K562 (cell line): ENCODE results near the gene NRXN2. TPM values are rescaled to one million over a fixed set of nuclear protein-coding genes. Genes with fewer than 3 reads are reported as not detected.

ENCODE experiments used
- BCOR ChIP-seq: fragments of 450-650 bp; IDR thresholded peaks from 2 replicates; pipeline ENCODE4 v1.6.1; 2016
- C11orf30 ChIP-seq: fragments of 450-650 bp; IDR thresholded peaks from 2 replicates; pipeline ENCODE4 v1.6.1; 2016; ENCODE audit warnings: low read depth, mild to moderate bottlenecking
- FOXA3 ChIP-seq, 2 experiments: fragments of 450-650 bp in 1 of 2; sonication (generic) in 1 of 2; formaldehyde crosslinking; IDR thresholded peaks in 1 of 2; conservative IDR thresholded peaks in 1 of 2; 2 replicates each; pipeline versions ENCODE4 v1.4.0 to v1.8.0; 2020 to 2022; ENCODE audit warnings: mild to moderate bottlenecking in 2 of 2, missing genetic modification reagents in 1 of 2
- HMG20A ChIP-seq: fragments of 450-650 bp; formaldehyde crosslinking; conservative IDR thresholded peaks from 2 replicates; pipeline ENCODE4 v1.4.0; 2020; ENCODE audit warnings: mild to moderate bottlenecking, mixed read lengths
- KDM2B ChIP-seq: fragments of 250-450 bp; sonication (Bioruptor Pico); IDR thresholded peaks from 2 replicates; pipeline ENCODE4 v1.8.0; 2021; ENCODE audit warnings: mild to moderate bottlenecking, moderate library complexity
- LEF1 ChIP-seq: fragments of 450-650 bp; IDR thresholded peaks from 2 replicates; pipeline ENCODE4 v1.6.1; 2016; ENCODE audit warnings: mild to moderate bottlenecking
- PHF20 ChIP-seq: fragments of 450-650 bp; IDR thresholded peaks from 2 replicates; pipeline ENCODE4 v1.6.1; 2018; ENCODE audit not compliant: partially characterized antibody
- POLR2AphosphoS5 ChIP-seq: IDR thresholded peaks from 2 replicates; pipeline ENCODE4 v1.6.1; 2011; ENCODE audit warnings: mild to moderate bottlenecking, low read depth, low read length, moderate library complexity; ENCODE audit not compliant: control insufficient read depth, insufficient read depth
- RBM15 ChIP-seq: fragments of 200-400 bp; formaldehyde crosslinking; IDR thresholded peaks from 2 replicates; pipeline ENCODE4 v1.6.1; 2018; ENCODE audit warnings: mild to moderate bottlenecking, low read length, moderate library complexity; ENCODE audit not compliant: insufficient read depth
- REST ChIP-seq, 2 experiments: fragments of 450-650 bp; formaldehyde crosslinking in 1 of 2; IDR thresholded peaks; 2 replicates each; pipeline versions ENCODE4 v1.4.0 to v1.6.1; 2014 to 2020; ENCODE audit warnings: mild to moderate bottlenecking in 2 of 2, borderline replicate concordance in 1 of 2, low read depth in 1 of 2
- SMAD1 ChIP-seq: fragments of 150-350 bp; IDR thresholded peaks from 2 replicates; pipeline ENCODE4 v1.6.1; 2014; ENCODE audit warnings: low read length, low read depth; ENCODE audit not compliant: partially characterized antibody
- SMARCA5 ChIP-seq: fragments of 450-650 bp; IDR thresholded peaks from 2 replicates; pipeline ENCODE4 v1.6.1; 2016
- STAT5B ChIP-seq: fragments of 250-450 bp; sonication (Bioruptor Pico); IDR thresholded peaks from 2 replicates; pipeline ENCODE4 v1.8.0; 2021; ENCODE audit warnings: mild to moderate bottlenecking, inconsistent platforms
- TBP ChIP-seq: optimal IDR thresholded peaks from 2 replicates; pipeline ENCODE3; 2011; ENCODE audit warnings: low read depth, low read length, improper control_type of control experiment
- TCF7L2 ChIP-seq: fragments of 150-350 bp; IDR thresholded peaks from 2 replicates; pipeline ENCODE4 v1.6.1; 2016; ENCODE audit warnings: low read depth, mild to moderate bottlenecking, low read length, moderate library complexity
- VEZF1 ChIP-seq: fragments of 200-800 bp; sonication (Bioruptor generic); IDR thresholded peaks from 2 replicates; pipeline ENCODE4 v1.6.1; 2017; ENCODE audit warnings: missing genetic modification characterization, missing compliant biosample characterization
- ZC3H8 ChIP-seq: fragments of 450-650 bp; IDR thresholded peaks from 2 replicates; pipeline ENCODE4 v1.6.1; 2017
- ZNF384 ChIP-seq: IDR thresholded peaks from 2 replicates; pipeline ENCODE4 v1.6.1; 2012; ENCODE audit warnings: low read depth, low read length, improper control_type of control experiment
- ZNF77 ChIP-seq: fragments of 250-450 bp; sonication (Bioruptor Pico); IDR thresholded peaks from 2 replicates; pipeline ENCODE4 v1.5.0; 2020
- polyA plus RNA-seq, 8 experiments: library from polyadenylated mRNA; depleted of rRNA in 4 of 8; stranded (reverse) in 5 of 8; unstranded in 3 of 8; fragments of >200 nt; fragmentation: Nextera tagmentation in 2 of 8; fragmentation: Illumina TruSeq in 1 of 8; extraction: Ambion mirVana in 2 of 8; extraction: Trizol in 1 of 8; gene quantifications; 2 replicates each; pipeline versions ENCODE4 v1.2.1 to v1.2.3, GENCODE V29; 2011 to 2014; ENCODE audit warnings: inconsistent platforms in 1 of 8, missing spikeins in 1 of 8
- total RNA-seq, 7 experiments: library from RNA; depleted of rRNA in 6 of 7; stranded (reverse); fragments of >200 nt in 6 of 7; fragmentation: Illumina TruSeq in 2 of 7; extraction: Trizol in 2 of 7; gene quantifications; 2 replicates each; pipeline versions ENCODE4 v1.2.1 to v1.2.3, GENCODE V29; 2011 to 2021; ENCODE audit warnings: low replicate concordance in 1 of 7

The NRXN2 gene
- total and polyA plus RNA-seq, 9 of the 15 experiments (the other 6 are each of a cell fraction or from before 2014, with no cell fraction given): 0.07 to 0.47 (median 0.15) TPM; not detected in 4

GRCh38 chr11:64583296-64584262, 139.4 kb downstream of the NRXN2 start (continued):
- TF ChIP-seq ZNF77 (CRISPR knock-in tag) (no peak), PHF20 (no peak), C11orf30 (peak; percentile 76), REST (IDR thresholded peaks at IDR 0.05; ENCODE audit: borderline replicate concordance) (no peak), REST (CRISPR knock-in tag; IDR thresholded peaks at IDR 0.05; ENCODE audit: low read depth) (no peak), BCOR (no peak), TCF7L2 (no peak), TBP (no peak), KDM2B (CRISPR knock-in tag) (no peak), ZNF384 (no peak), ZC3H8 (no peak), STAT5B (no peak), LEF1 (no peak), HMG20A (CRISPR knock-in tag) (no peak), FOXA3 (CRISPR knock-in tag; conservative IDR thresholded peaks at IDR 0.05 in 1 of 2, IDR thresholded peaks at IDR 0.05 in 1 of 2) (peak in 1 of 2 experiments; percentile 17; a peak in 1 of 4 replicates), VEZF1 (CRISPR knock-in tag) (no peak), POLR2AphosphoS5 (no peak), RBM15 (no peak), SMARCA5 (peak; percentile 67; the same call in 1 of the 2 replicates), SMAD1 (no peak)
